Measurements from ENCODE around the gene CDAN1.

CDAN1 gene

GRCh38 chr15:42704492-42704926 lies 32.4 kb downstream of the CDAN1 start:
- peak; percentile 69 for DNase-seq

GRCh38 chr15:42696626-42697025 lies 40.3 kb downstream of the CDAN1 start:
- DNase-seq: no peak

- DNase-seq: no peak
Observed at GRCh38 chr15:42695527-42696071, 41.3 kb downstream of the CDAN1 start.

- DNase-seq: no peak
Observed at GRCh38 chr15:42694398-42694797, 42.5 kb downstream of the CDAN1 start.

GRCh38 chr15:42693942-42694341 lies 43.0 kb downstream of the CDAN1 start:
- no peak for DNase-seq

GRCh38 chr15:42693496-42693895 lies 43.4 kb downstream of the CDAN1 start:
- DNase-seq: no peak

GRCh38 chr15:42692997-42693396 lies 43.9 kb downstream of the CDAN1 start:
- no peak for DNase-seq

GRCh38 chr15:42692536-42692935 lies 44.4 kb downstream of the CDAN1 start:
- DNase-seq: no peak

- DNase-seq: no peak
Observed at GRCh38 chr15:42691770-42692169, 45.2 kb downstream of the CDAN1 start.

- no peak for DNase-seq
Observed at GRCh38 chr15:42691308-42691707, 45.6 kb downstream of the CDAN1 start.

- DNase-seq: no peak
Observed at GRCh38 chr15:42688301-42688700, 48.6 kb downstream of the CDAN1 start.

GRCh38 chr15:42687740-42688139 lies 49.2 kb downstream of the CDAN1 start:
- DNase-seq: no peak

GRCh38 chr15:42686281-42686680 lies 50.6 kb downstream of the CDAN1 start:
- no peak for DNase-seq

- DNase-seq: no peak
Observed at GRCh38 chr15:42681119-42681518, 55.8 kb downstream of the CDAN1 start.

- peak; percentile 49 for DNase-seq
Observed at GRCh38 chr15:42680142-42680482, 56.8 kb downstream of the CDAN1 start.

- DNase-seq: no peak
Observed at GRCh38 chr15:42679285-42680141, 57.4 kb downstream of the CDAN1 start.

GRCh38 chr15:42675021-42675420 lies 61.9 kb downstream of the CDAN1 start:
- no peak for DNase-seq

- DNase-seq: no peak
Observed at GRCh38 chr15:42674472-42674871, 62.5 kb downstream of the CDAN1 start.

All from stimulated activated CD4-positive, alpha-beta T cell treated with anti-CD3 and anti-CD28 coated beads, Interleukin-4, amount 100 ng/mL, for 24 hours (primary cell).